ENCODE results near the gene AHSP.
"Not testable (repeated sequence)": the region's sequence is repeated elsewhere in the genome, so short reads cannot be mapped to it uniquely, and the experiment has no call there.

AHSP gene

GRCh38 chr16:31532120-31532519 is 4.4 kb downstream of the AHSP start:
- no peak for DNase-seq

GRCh38 chr16:31532896-31533295 is 5.2 kb downstream of the AHSP start:
- no peak for DNase-seq

GRCh38 chr16:31535737-31536136 is 8.0 kb downstream of the AHSP start:
- no peak for DNase-seq

GRCh38 chr16:31536804-31537361 is 9.2 kb downstream of the AHSP start:
- no peak for DNase-seq

GRCh38 chr16:31537362-31538242 is 9.9 kb downstream of the AHSP start:
- peak; percentile 19 for DNase-seq

GRCh38 chr16:31538243-31538598 is 10.5 kb downstream of the AHSP start:
- not testable (repeated sequence) for DNase-seq

- DNase-seq, result not testable (repeated sequence)
Observed at GRCh38 chr16:31539762-31540161, 12.1 kb downstream of the AHSP start.

GRCh38 chr16:31542763-31543162 is 15.1 kb downstream of the AHSP start:
- DNase-seq, result no peak

- DNase-seq, result no peak
Observed at GRCh38 chr16:31561426-31562233, 33.9 kb downstream of the AHSP start.

GRCh38 chr16:31568577-31569359 is 41.1 kb downstream of the AHSP start:
- DNase-seq, result no peak

GRCh38 chr16:31569360-31569717 is 41.6 kb downstream of the AHSP start:
- no peak for DNase-seq

GRCh38 chr16:31572821-31573220 is 45.1 kb downstream of the AHSP start:
- no peak for DNase-seq

- not testable (repeated sequence) for DNase-seq
Observed at GRCh38 chr16:31574159-31574558, 46.5 kb downstream of the AHSP start.

- no peak for DNase-seq
Observed at GRCh38 chr16:31577411-31577810, 49.7 kb downstream of the AHSP start.
